Fibroblast of lung (primary cell): Measurements from ENCODE around the gene HIVEP1.

Experiments
- CTCF ChIP-seq, 2 donors: IDR thresholded peaks in 1 of 2; conservative IDR thresholded peaks in 1 of 2; 1 replicate in 1 of 2; 2 replicates in 1 of 2; pipeline ENCODE4 v1.5.1; 2011 to 2012; ENCODE audit warnings: low read length in 2 of 2, control low read depth in 1 of 2, inconsistent platforms in 1 of 2, low read depth in 1 of 2, mild to moderate bottlenecking in 1 of 2
- EZH2 ChIP-seq: IDR thresholded peaks from 2 replicates; pipeline ENCODE4 v1.5.1; 2012; ENCODE audit warnings: low read length, control low read depth, mild to moderate bottlenecking; ENCODE audit errors: missing control alignments

- no peak for TF ChIP-seq CTCF (conservative IDR thresholded peaks at IDR 0.05 in 1 of 2, IDR thresholded peaks at IDR 0.05 in 1 of 2; ENCODE audit: low read depth in 1 of 2, low read length in 2 of 2)
- TF ChIP-seq EZH2, result no peak
Measured at GRCh38 chr6:11976489-11976888, 35.6 kb upstream of the HIVEP1 start.
